ENCODE data around the gene HYLS1. TPM values are rescaled to one million over a fixed set of nuclear protein-coding genes. Genes with fewer than 3 reads are reported as not detected.
A peak's percentile ranks its signal among the peaks of the same experiment; 100 is the strongest.

The HYLS1 gene
- total RNA-seq, 1 donor from 2014 or later: 4.5 TPM

DNA sequence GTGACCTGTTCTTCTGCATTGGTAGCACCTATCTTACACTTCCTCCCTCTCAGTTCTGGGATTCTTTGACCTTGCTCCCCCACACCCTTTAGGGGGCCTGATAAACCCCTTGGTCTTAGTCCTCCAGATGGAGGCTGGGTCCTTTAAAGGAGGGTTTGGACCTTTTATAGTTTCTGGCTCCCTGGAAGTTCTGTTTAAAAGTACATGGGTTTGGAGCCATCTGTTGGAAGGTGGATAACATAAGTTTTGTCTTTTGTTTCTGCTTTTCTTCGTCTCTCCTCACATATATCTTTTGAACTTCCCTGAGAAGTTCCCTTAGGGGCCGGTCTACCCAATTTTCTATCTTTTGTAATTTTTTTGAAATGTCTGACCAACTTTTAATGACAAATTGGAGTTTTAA, 17.9 kb upstream of the HYLS1 start:
- DNase-seq (ENCODE audit: low spot score): no peak
- H3K36me3 Mint-ChIP-seq (ENCODE audit: low read depth): no peaks in the 10 kb centered on the region
- TF ChIP-seq, protein P1, sequence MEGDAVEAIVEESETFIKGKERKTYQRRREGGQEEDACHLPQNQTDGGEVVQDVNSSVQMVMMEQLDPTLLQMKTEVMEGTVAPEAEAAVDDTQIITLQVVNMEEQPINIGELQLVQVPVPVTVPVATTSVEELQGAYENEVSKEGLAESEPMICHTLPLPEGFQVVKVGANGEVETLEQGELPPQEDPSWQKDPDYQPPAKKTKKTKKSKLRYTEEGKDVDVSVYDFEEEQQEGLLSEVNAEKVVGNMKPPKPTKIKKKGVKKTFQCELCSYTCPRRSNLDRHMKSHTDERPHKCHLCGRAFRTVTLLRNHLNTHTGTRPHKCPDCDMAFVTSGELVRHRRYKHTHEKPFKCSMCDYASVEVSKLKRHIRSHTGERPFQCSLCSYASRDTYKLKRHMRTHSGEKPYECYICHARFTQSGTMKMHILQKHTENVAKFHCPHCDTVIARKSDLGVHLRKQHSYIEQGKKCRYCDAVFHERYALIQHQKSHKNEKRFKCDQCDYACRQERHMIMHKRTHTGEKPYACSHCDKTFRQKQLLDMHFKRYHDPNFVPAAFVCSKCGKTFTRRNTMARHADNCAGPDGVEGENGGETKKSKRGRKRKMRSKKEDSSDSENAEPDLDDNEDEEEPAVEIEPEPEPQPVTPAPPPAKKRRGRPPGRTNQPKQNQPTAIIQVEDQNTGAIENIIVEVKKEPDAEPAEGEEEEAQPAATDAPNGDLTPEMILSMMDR (IDR thresholded peaks at IDR 0.05): peak; percentile 35
- no peak overlapping the region for H3K4me3 Mint-ChIP-seq (ENCODE audit: unreplicated experiment)
- H3K27me3 Mint-ChIP-seq (ENCODE audit: low read depth): peaks cover 14% of the 10 kb centered on the region
- H3K9me3 Mint-ChIP-seq (ENCODE audit: low read depth): no peaks in the 10 kb centered on the region
- H3K4me1 Mint-ChIP-seq (ENCODE audit: low read depth): peaks cover 3% of the 10 kb centered on the region
- no peak overlapping the region for H3K27ac Mint-ChIP-seq (ENCODE audit: unreplicated experiment)

DNA sequence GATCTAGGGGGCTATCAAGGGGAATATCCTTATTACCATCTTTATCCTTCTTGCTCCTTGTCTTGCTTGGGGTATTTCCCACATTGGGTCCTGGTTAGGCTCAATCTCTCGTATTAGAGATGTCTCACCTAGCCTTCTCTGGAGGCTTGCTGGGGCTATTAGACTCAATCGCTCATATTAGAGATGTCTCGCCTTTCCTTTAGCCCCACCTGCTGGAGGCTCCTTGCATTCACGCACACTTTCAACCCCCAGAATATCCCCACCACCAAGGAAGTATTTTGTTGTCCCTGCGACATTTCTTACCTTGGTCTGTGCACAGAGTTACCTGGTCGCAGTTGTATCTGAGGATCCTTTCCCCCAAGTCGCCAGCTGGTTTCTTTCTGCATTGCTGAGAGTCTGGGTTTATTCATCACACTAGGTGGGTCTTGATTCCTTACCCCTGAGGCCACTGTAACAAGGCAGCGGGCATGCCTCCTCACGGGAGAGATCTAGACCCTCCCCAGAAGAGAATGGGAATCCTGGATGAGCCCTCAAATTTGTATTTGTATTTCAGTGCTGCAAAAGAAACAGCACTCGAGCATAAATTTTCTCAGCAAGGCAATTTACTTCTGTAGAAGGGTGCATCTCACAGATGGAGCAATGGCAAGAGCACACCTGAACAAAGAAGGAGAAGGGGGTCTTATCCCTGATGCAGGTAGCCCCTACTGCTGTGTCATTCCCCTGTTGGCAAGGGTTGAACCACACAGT, 15.9 kb upstream of the HYLS1 start:
- Mint-ChIP-seq H3K27me3 (ENCODE audit: low read depth) (peaks cover 13% of the 10 kb centered on the region), H3K27ac (ENCODE audit: unreplicated experiment) (no peak overlapping the region), H3K36me3 (ENCODE audit: low read depth) (no peaks in the 10 kb centered on the region), H3K9me3 (ENCODE audit: low read depth) (no peaks in the 10 kb centered on the region), H3K4me3 (ENCODE audit: unreplicated experiment) (no peak overlapping the region), H3K4me1 (ENCODE audit: low read depth) (peaks cover 5% of the 10 kb centered on the region)
- no peak for DNase-seq (ENCODE audit: low spot score)
- TF ChIP-seq, protein P1 (IDR thresholded peaks at IDR 0.05): peak; percentile 79

DNA sequence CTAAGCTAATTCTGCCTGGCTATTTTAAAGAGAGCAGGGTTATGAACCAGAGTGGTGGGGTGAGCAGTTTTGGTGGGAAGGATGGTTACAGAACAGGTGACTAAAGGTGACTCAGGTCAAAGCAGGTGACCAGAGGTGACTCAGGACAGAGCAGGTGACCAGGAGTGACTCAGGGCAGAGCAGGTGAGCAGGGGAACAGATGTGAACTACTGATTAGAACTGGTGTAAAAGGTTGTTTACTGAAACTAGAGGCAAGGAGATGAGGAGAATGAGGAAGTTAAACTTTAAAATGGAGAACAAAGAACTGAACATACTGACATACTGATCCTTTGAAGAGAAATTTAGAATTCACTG, 15.4 kb upstream of the HYLS1 start:
- H3K9me3 Mint-ChIP-seq (ENCODE audit: low read depth): no peaks in the 10 kb centered on the region
- H3K4me3 Mint-ChIP-seq (ENCODE audit: unreplicated experiment): no peak overlapping the region
- peaks cover 14% of the 10 kb centered on the region for H3K27me3 Mint-ChIP-seq (ENCODE audit: low read depth)
- H3K36me3 Mint-ChIP-seq (ENCODE audit: low read depth): no peaks in the 10 kb centered on the region
- H3K4me1 Mint-ChIP-seq (ENCODE audit: low read depth): peaks cover 5% of the 10 kb centered on the region
- TF ChIP-seq, protein P1 (IDR thresholded peaks at IDR 0.05): no peak
- no peak overlapping the region for H3K27ac Mint-ChIP-seq (ENCODE audit: unreplicated experiment)
- no peak for DNase-seq (ENCODE audit: low spot score)

- H3K27ac Mint-ChIP-seq (ENCODE audit: unreplicated experiment): peak overlapping the region; percentile 12
- H3K27me3 Mint-ChIP-seq (ENCODE audit: low read depth): peaks cover 20% of the 10 kb centered on the region
- H3K9me3 Mint-ChIP-seq (ENCODE audit: low read depth): no peaks in the 10 kb centered on the region
- DNase-seq (ENCODE audit: low spot score): no peak
- peak overlapping the region; percentile 53 for H3K4me3 Mint-ChIP-seq (ENCODE audit: unreplicated experiment)
- peaks cover 5% of the 10 kb centered on the region for H3K4me1 Mint-ChIP-seq (ENCODE audit: low read depth)
- TF ChIP-seq, protein P1 (IDR thresholded peaks at IDR 0.05): no peak
- H3K36me3 Mint-ChIP-seq (ENCODE audit: low read depth): no peaks in the 10 kb centered on the region
Measured at GRCh38 chr11:125873881-125874555, 13.4 kb upstream of the HYLS1 start.

GRCh38 chr11:125874556-125875124, 12.8 kb upstream of the HYLS1 start:
- Mint-ChIP-seq H3K36me3 (ENCODE audit: low read depth) (no peaks in the 10 kb centered on the region), H3K27ac (ENCODE audit: unreplicated experiment) (no peak overlapping the region)
- no peak for DNase-seq (ENCODE audit: low spot score)

More at GRCh38 chr11:125874556-125875124, 12.8 kb upstream of the HYLS1 start:
- Mint-ChIP-seq H3K4me3 (ENCODE audit: unreplicated experiment) (peak overlapping the region; percentile 53), H3K27me3 (ENCODE audit: low read depth) (peaks cover 13% of the 10 kb centered on the region), H3K9me3 (ENCODE audit: low read depth) (no peaks in the 10 kb centered on the region), H3K4me1 (ENCODE audit: low read depth) (peaks cover 5% of the 10 kb centered on the region)
- TF ChIP-seq, protein P1 (IDR thresholded peaks at IDR 0.05): peak; percentile 86
